Natural killer cell treated with Interleukin-12 subunit alpha and Interleukin-12 subunit beta and Interleukin-15 and Interleukin-18, amount 100 ng/mL, for 72 hours (primary cell): Measurements from ENCODE around the gene GLI1. TPM values are rescaled to one million over a fixed set of nuclear protein-coding genes. Genes with fewer than 3 reads are reported as not detected.

Experiments used
- ATAC-seq, 2 donors: fragments of 150-1000 bp; cut with Tn5 transposase in 1 of 2; sonication (Bioruptor Pico), chemical (Tn5 transposase) in 1 of 2; 2 replicates each; pipeline ENCODE4 v1.10.0; 2021
- DNase-seq: peaks from one replicate; pipeline ENCODE4 v3.0.0; 2022; ENCODE audit warnings: low spot score
- H3K27ac Mint-ChIP-seq, 2 donors: 1 replicate in 1 of 2; 2 replicates in 1 of 2; pipeline ENCODE4 v1.8.0; 2022; ENCODE audit warnings: mixed read lengths in 2 of 2, mild to moderate bottlenecking in 1 of 2, moderate library complexity in 1 of 2
- H3K27me3 Mint-ChIP-seq, 2 donors: 1 replicate in 1 of 2; 2 replicates in 1 of 2; pipeline ENCODE4 v1.8.0; 2022; ENCODE audit warnings: mixed read lengths in 2 of 2
- H3K36me3 Mint-ChIP-seq: one replicate; pipeline ENCODE4 v1.8.0; 2022; ENCODE audit warnings: mixed read lengths
- H3K4me1 Mint-ChIP-seq, 2 donors: 1 replicate in 1 of 2; 2 replicates in 1 of 2; pipeline ENCODE4 v1.8.0; 2022; ENCODE audit warnings: low read depth in 2 of 2, mixed read lengths in 2 of 2, mild to moderate bottlenecking in 1 of 2
- H3K4me3 Mint-ChIP-seq: one replicate; pipeline ENCODE4 v1.8.0; 2022; ENCODE audit warnings: mixed read lengths
- H3K9me3 Mint-ChIP-seq: 2 replicates; pipeline ENCODE4 v1.8.0; 2022; ENCODE audit warnings: mixed read lengths
- total RNA-seq, 2 donors: library from RNA; stranded (reverse); gene quantifications; one replicate each; pipeline ENCODE4 v1.2.3, GENCODE V29; 2022

Gene GLI1
- total RNA-seq, 2 donors from 2014 or later: 0.61 to 1.0 TPM

DNA sequence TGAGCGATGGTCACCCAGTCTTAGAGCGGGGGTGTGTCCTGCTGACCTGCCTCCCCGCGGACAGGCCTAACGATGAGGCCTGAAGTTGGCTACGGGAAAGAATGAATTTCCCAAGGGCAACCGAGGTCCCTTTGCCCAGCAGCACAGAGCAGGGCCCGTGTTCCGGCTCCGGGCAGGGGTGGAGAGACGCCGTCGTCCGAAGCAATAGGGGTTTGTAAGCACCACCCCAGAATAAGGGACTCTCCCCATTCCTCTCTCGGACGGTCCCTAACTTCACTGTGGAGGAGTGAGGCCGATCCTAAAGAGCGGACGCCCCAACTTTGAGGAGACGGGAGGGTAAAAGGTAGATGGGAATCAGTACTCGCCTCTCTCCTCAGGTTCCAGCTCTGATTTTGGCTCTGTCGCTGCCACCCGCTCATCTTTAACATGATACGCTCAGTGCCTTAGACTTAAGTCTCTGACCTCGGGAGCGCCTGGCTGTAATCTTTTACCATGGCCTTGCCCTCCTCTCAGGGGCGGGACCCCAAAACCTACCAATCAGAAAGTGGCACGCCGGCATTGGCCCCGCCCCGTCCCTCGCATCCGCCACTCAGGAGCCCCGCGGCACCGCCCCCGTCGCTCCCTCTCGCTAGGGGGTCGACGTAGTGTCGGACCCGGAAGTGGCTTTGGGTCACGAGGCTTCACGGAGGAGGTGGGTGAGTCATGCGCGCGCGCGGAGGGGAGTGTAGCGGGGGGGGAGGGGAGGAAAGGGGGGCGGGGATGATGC lies 60.7 kb downstream of the GLI1 start, which contains the start of gene DDIT3:
Gene DDIT3, minus strand, starts transcription at position 462 of the 766 bp plus-strand sequence. CDS start 3,108 bp downstream, outside the sequence.
- H3K27me3 Mint-ChIP-seq: no peaks in the 10 kb centered on the region
- peak within 1 kb of the TSS; percentile 98 to 100 for H3K27ac Mint-ChIP-seq
- ATAC-seq: peak; percentile 87 to 89
- peaks cover 35% of the 10 kb centered on the region for H3K36me3 Mint-ChIP-seq
- H3K9me3 Mint-ChIP-seq: no peaks in the 10 kb centered on the region
- peak within 1 kb of the TSS; percentile 88 for H3K4me3 Mint-ChIP-seq
- DNase-seq: peak; percentile 100
- peaks cover 56 to 67% of the 10 kb centered on the region in 2 donors for H3K4me1 Mint-ChIP-seq

- Mint-ChIP-seq H3K4me3 (peak overlapping the region; percentile 88), H3K36me3 (peaks cover 24% of the 10 kb centered on the region), H3K27me3 (no peaks in the 10 kb centered on the region), H3K9me3 (no peaks in the 10 kb centered on the region), H3K4me1 (peaks cover 56 to 66% of the 10 kb centered on the region in 2 donors), H3K27ac (peak overlapping the region; percentile 98 to 100)
- DNase-seq (no peak), ATAC-seq (no peak)
Measured at GRCh38 chr12:57521525-57522010, 62.0 kb downstream of the GLI1 start.

Other genes starting within 250 kb of the GLI1 start
- gene NXPH4, start 243.0 kb upstream of the GLI1 start, total RNA-seq: under 1 TPM in 1 of 2 donors, not detected in 1; 0.73 TPM
- 100 to 1,000 TPM; 262 to 355 TPM for gene SHMT2, start 230.1 kb upstream of the GLI1 start, total RNA-seq
- gene STAC3, start 208.6 kb upstream of the GLI1 start, total RNA-seq: 1 to 10 TPM; 2.5 to 6.1 TPM
- gene R3HDM2, start 28.7 kb upstream of the GLI1 start, total RNA-seq: 10 to 100 TPM; 55.4 to 57.2 TPM
- gene INHBC, start 25.0 kb upstream of the GLI1 start, total RNA-seq: not detected
- under 1 TPM in 1 of 2 donors, not detected in 1; 0.45 TPM for gene INHBE, start 4.5 kb upstream of the GLI1 start, total RNA-seq
- 100 to 1,000 TPM; 138 to 154 TPM for gene ARHGAP9, start 20.1 kb downstream of the GLI1 start, total RNA-seq
- 100 to 1,000 TPM; 336 to 446 TPM for gene MARS1, start 28.3 kb downstream of the GLI1 start, total RNA-seq
- 10 to 100 TPM; 22.2 to 39.8 TPM for gene DDIT3, start 60.7 kb downstream of the GLI1 start, total RNA-seq
- 100 to 1,000 TPM in 1 of 2 donors, 10 to 100 TPM in 1; 94.1 to 123 TPM for gene MBD6, start 63.0 kb downstream of the GLI1 start, total RNA-seq
- gene DCTN2, start 87.4 kb downstream of the GLI1 start, total RNA-seq: 10 to 100 TPM; 94.2 to 98.7 TPM
- gene KIF5A, start 90.3 kb downstream of the GLI1 start, total RNA-seq: 1 to 10 TPM in 1 of 2 donors, under 1 TPM in 1; 0.29 to 2.0 TPM
- gene PIP4K2C, start 131.4 kb downstream of the GLI1 start, total RNA-seq: 10 to 100 TPM; 25.9 to 35.7 TPM
- gene DTX3, start 145.0 kb downstream of the GLI1 start, total RNA-seq: 10 to 100 TPM; 15.6 to 18.4 TPM
- gene ARHGEF25, start 151.7 kb downstream of the GLI1 start, total RNA-seq: 1 to 10 TPM in 1 of 2 donors, under 1 TPM in 1; 0.52 to 4.0 TPM
- gene B4GALNT1, start 173.4 kb downstream of the GLI1 start, total RNA-seq: 1 to 10 TPM; 1.5 to 3.6 TPM
- gene OS9, start 234.3 kb downstream of the GLI1 start, total RNA-seq: 100 to 1,000 TPM; 203 to 209 TPM